A549 (cell line): Measurements from ENCODE around the gene FIGLA.

Experiments
- BHLHE40 ChIP-seq: IDR thresholded peaks from 2 replicates; pipeline ENCODE4 v1.6.1; 2012; ENCODE audit warnings: low read depth, low read length, inconsistent platforms
- CEBPB ChIP-seq, 2 experiments: fragments of >200 bp in 1 of 2; sonication (Bioruptor Twin) in 1 of 2; formaldehyde crosslinking in 1 of 2; IDR thresholded peaks; 2 replicates each; pipeline ENCODE4 v1.6.1; 2012 to 2016
- CTCF ChIP-seq: fragments of >200 bp; sonication (Bioruptor Twin); formaldehyde crosslinking; IDR thresholded peaks from 3 replicates; pipeline ENCODE4 v1.5.1; 2016
- HDAC2 ChIP-seq: fragments of 200-600 bp; sonication (generic); IDR thresholded peaks from 2 replicates; pipeline ENCODE4 v1.6.1; 2016
- KDM1A ChIP-seq: fragments of 200-600 bp; sonication (generic); IDR thresholded peaks from 2 replicates; pipeline ENCODE4 v1.6.1; 2016; ENCODE audit warnings: low read depth, mild to moderate bottlenecking
- POLR2A ChIP-seq: IDR thresholded peaks from 2 replicates; pipeline ENCODE4 v1.6.1; 2012; ENCODE audit warnings: mild to moderate bottlenecking, low read length
- REST ChIP-seq: fragments of 200-600 bp; sonication (generic); IDR thresholded peaks from 2 replicates; pipeline ENCODE4 v1.6.1; 2016; ENCODE audit warnings: antibody characterized with exemption, mild to moderate bottlenecking, moderate library complexity
- ZSCAN20 ChIP-seq: fragments of 250-450 bp; sonication (Bioruptor Pico); IDR thresholded peaks from 2 replicates; pipeline ENCODE4 v1.8.0; 2022; ENCODE audit warnings: mild to moderate bottlenecking, moderate library complexity
- TF ChIP-seq, protein P1 (sequence below): IDR thresholded peaks from 2 replicates; pipeline ENCODE4 v1.6.1; 2012; ENCODE audit warnings: low read depth, borderline replicate concordance

GRCh38 chr2:70806620-70807019, 16.2 kb upstream of the FIGLA start:
- TF ChIP-seq CTCF: no peak
- no peak for TF ChIP-seq KDM1A
- TF ChIP-seq, protein P1, sequence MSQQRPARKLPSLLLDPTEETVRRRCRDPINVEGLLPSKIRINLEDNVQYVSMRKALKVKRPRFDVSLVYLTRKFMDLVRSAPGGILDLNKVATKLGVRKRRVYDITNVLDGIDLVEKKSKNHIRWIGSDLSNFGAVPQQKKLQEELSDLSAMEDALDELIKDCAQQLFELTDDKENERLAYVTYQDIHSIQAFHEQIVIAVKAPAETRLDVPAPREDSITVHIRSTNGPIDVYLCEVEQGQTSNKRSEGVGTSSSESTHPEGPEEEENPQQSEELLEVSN: no peak
- TF ChIP-seq ZSCAN20 (CRISPR knock-in tag): no peak
- TF ChIP-seq POLR2A: no peak
- no peak for TF ChIP-seq REST
- no peak for TF ChIP-seq BHLHE40
- no peak for TF ChIP-seq CEBPB (IDR thresholded peaks at IDR 0.05)
- TF ChIP-seq HDAC2: no peak
